ENCODE data around the gene ARHGEF2. TPM values are rescaled to one million over a fixed set of nuclear protein-coding genes. Genes with fewer than 3 reads are reported as not detected.

Gene ARHGEF2
- total RNA-seq, 1 donor from 2014 or later: 80.6 TPM

- no peaks in the 10 kb centered on the region for H3K9me3 Mint-ChIP-seq
- no peak for DNase-seq (ENCODE audit: extremely low spot score, unreplicated experiment)
- no peaks in the 10 kb centered on the region for H3K27me3 Mint-ChIP-seq
- peak overlapping the region; percentile 87 for H3K27ac Mint-ChIP-seq
- no peaks in the 10 kb centered on the region for H3K36me3 Mint-ChIP-seq
- peaks cover 27% of the 10 kb centered on the region for H3K4me1 Mint-ChIP-seq (ENCODE audit: unreplicated experiment)
- peak overlapping the region; percentile 56 for H3K4me3 Mint-ChIP-seq
- TF ChIP-seq CTCF (conservative IDR thresholded peaks at IDR 0.05): no peak
Observed at GRCh38 chr1:155944444-155944799, 33.9 kb downstream of the ARHGEF2 start.

- Mint-ChIP-seq H3K27me3 (no peaks in the 10 kb centered on the region), H3K27ac (peak overlapping the region; percentile 64), H3K4me1 (ENCODE audit: unreplicated experiment) (peaks cover 33% of the 10 kb centered on the region), H3K4me3 (no peak overlapping the region), H3K9me3 (no peaks in the 10 kb centered on the region), H3K36me3 (no peaks in the 10 kb centered on the region)
- DNase-seq (ENCODE audit: extremely low spot score, unreplicated experiment): no peak
- no peak for TF ChIP-seq CTCF (conservative IDR thresholded peaks at IDR 0.05)
Observed at GRCh38 chr1:155942578-155943141, 35.7 kb downstream of the ARHGEF2 start.

GRCh38 chr1:155941845-155942531 is 36.4 kb downstream of the ARHGEF2 start:
- peak overlapping the region; percentile 74 for H3K27ac Mint-ChIP-seq
- no peaks in the 10 kb centered on the region for H3K27me3 Mint-ChIP-seq
- peaks cover 33% of the 10 kb centered on the region for H3K4me1 Mint-ChIP-seq (ENCODE audit: unreplicated experiment)
- no peak for DNase-seq (ENCODE audit: extremely low spot score, unreplicated experiment)
- no peaks in the 10 kb centered on the region for H3K36me3 Mint-ChIP-seq
- TF ChIP-seq CTCF (conservative IDR thresholded peaks at IDR 0.05): no peak
- H3K4me3 Mint-ChIP-seq: peak overlapping the region; percentile 28
- no peaks in the 10 kb centered on the region for H3K9me3 Mint-ChIP-seq

GRCh38 chr1:155940993-155941844 is 37.1 kb downstream of the ARHGEF2 start, which contains the start of gene RXFP4:
Gene RXFP4, plus strand, starts transcription at chr1:155941638. Its CDS starts 72 bp downstream, at chr1:155941710.
- H3K36me3 Mint-ChIP-seq: no peaks in the 10 kb centered on the region
- no peak for TF ChIP-seq CTCF (conservative IDR thresholded peaks at IDR 0.05)
- peak within 1 kb of the TSS; percentile 74 for H3K27ac Mint-ChIP-seq
- no peaks in the 10 kb centered on the region for H3K27me3 Mint-ChIP-seq
- H3K9me3 Mint-ChIP-seq: no peaks in the 10 kb centered on the region
- peak within 1 kb of the TSS; percentile 32 for H3K4me3 Mint-ChIP-seq
- H3K4me1 Mint-ChIP-seq (ENCODE audit: unreplicated experiment): peaks cover 31% of the 10 kb centered on the region
- no peak for DNase-seq (ENCODE audit: extremely low spot score, unreplicated experiment)

- Mint-ChIP-seq H3K27ac (peak overlapping the region; percentile 74), H3K4me3 (peak overlapping the region; percentile 32), H3K9me3 (no peaks in the 10 kb centered on the region), H3K4me1 (ENCODE audit: unreplicated experiment) (peaks cover 28% of the 10 kb centered on the region), H3K27me3 (no peaks in the 10 kb centered on the region), H3K36me3 (no peaks in the 10 kb centered on the region)
- no peak for TF ChIP-seq CTCF (conservative IDR thresholded peaks at IDR 0.05)
- DNase-seq (ENCODE audit: extremely low spot score, unreplicated experiment): no peak
Observed at GRCh38 chr1:155940482-155940992, 37.8 kb downstream of the ARHGEF2 start.
